HG02943 (cell line): Measurements from ENCODE around the gene GKN1.
"Not testable (repeated sequence)": the region's sequence is repeated elsewhere in the genome, so short reads cannot be mapped to it uniquely, and the experiment has no call there.

Experiments used
- ATAC-seq: cut with Tn5 transposase; IDR thresholded peaks from one replicate; pipeline ENCODE4 v1.9.1; 2021; ENCODE audit warnings: mild to moderate bottlenecking, low read depth, moderate library complexity; ENCODE audit not compliant: unreplicated experiment

GKN1 gene

GRCh38 chr2:68955432-68955831 lies 19.0 kb upstream of the GKN1 start:
- not testable (repeated sequence) for ATAC-seq

GRCh38 chr2:68959001-68959400 lies 15.4 kb upstream of the GKN1 start:
- no peak for ATAC-seq

GRCh38 chr2:68961380-68961779 lies 13.1 kb upstream of the GKN1 start:
- no peak for ATAC-seq

GRCh38 chr2:68964282-68964681 lies 10.2 kb upstream of the GKN1 start:
- no peak for ATAC-seq

GRCh38 chr2:68968221-68968620 lies 6.2 kb upstream of the GKN1 start:
- ATAC-seq: no peak

- ATAC-seq: no peak
Observed at GRCh38 chr2:68969736-68970490, 4.5 kb upstream of the GKN1 start.

GRCh38 chr2:68970566-68971265 lies 3.7 kb upstream of the GKN1 start:
- ATAC-seq: no peak

GRCh38 chr2:68971591-68972231 lies 2.7 kb upstream of the GKN1 start:
- ATAC-seq: no peak

GRCh38 chr2:68974946-68975665 lies 670 bp downstream of the GKN1 start:
- no peak for ATAC-seq

GRCh38 chr2:68975844-68976243 lies 1.4 kb downstream of the GKN1 start:
- no peak for ATAC-seq

- ATAC-seq: no peak
Observed at GRCh38 chr2:68977453-68977852, 3.0 kb downstream of the GKN1 start.

GRCh38 chr2:68978098-68978497 lies 3.7 kb downstream of the GKN1 start:
- no peak for ATAC-seq

GRCh38 chr2:68980956-68981355 lies 6.5 kb downstream of the GKN1 start:
- no peak for ATAC-seq

- ATAC-seq: no peak
Observed at GRCh38 chr2:68987021-68987503, 12.6 kb downstream of the GKN1 start.

- no peak for ATAC-seq
Observed at GRCh38 chr2:68989035-68989434, 14.6 kb downstream of the GKN1 start.

- no peak for ATAC-seq
Observed at GRCh38 chr2:68992341-68992740, 17.9 kb downstream of the GKN1 start.

- no peak for ATAC-seq
Observed at GRCh38 chr2:68992933-68993332, 18.5 kb downstream of the GKN1 start.

- ATAC-seq: no peak
Observed at GRCh38 chr2:68993660-68994059, 19.2 kb downstream of the GKN1 start.

GRCh38 chr2:68994864-68995263 lies 20.4 kb downstream of the GKN1 start:
- no peak for ATAC-seq

GRCh38 chr2:68995916-68996315 lies 21.5 kb downstream of the GKN1 start:
- ATAC-seq: no peak

- ATAC-seq: no peak
Observed at GRCh38 chr2:68997401-68997800, 23.0 kb downstream of the GKN1 start.
